ENCODE measurements around the gene ITPR2.
A peak's percentile ranks its signal among the peaks of the same experiment; 100 is the strongest.
"Not testable (repeated sequence)": the region's sequence is repeated elsewhere in the genome, so short reads cannot be mapped to it uniquely, and the experiment has no call there.

The ITPR2 gene

GRCh38 chr12:26790645-26790994, 42.4 kb downstream of the ITPR2 start:
- no peak overlapping the region for H3K27ac Mint-ChIP-seq
- H3K9me3 Mint-ChIP-seq: no peaks in the 10 kb centered on the region
- peaks cover 28% of the 10 kb centered on the region for H3K4me1 Mint-ChIP-seq
- DNase-seq (no peak), ATAC-seq (no peak)
- H3K4me3 Mint-ChIP-seq: no peak overlapping the region
- H3K27me3 Mint-ChIP-seq: no peaks in the 10 kb centered on the region

GRCh38 chr12:26789731-26790644, 43.0 kb downstream of the ITPR2 start:
- H3K27ac Mint-ChIP-seq: no peak overlapping the region
- peaks cover 28% of the 10 kb centered on the region for H3K4me1 Mint-ChIP-seq
- H3K4me3 Mint-ChIP-seq: no peak overlapping the region
- H3K27me3 Mint-ChIP-seq: no peaks in the 10 kb centered on the region
- ATAC-seq: no peak
- no peak for DNase-seq
- no peaks in the 10 kb centered on the region for H3K9me3 Mint-ChIP-seq

DNA sequence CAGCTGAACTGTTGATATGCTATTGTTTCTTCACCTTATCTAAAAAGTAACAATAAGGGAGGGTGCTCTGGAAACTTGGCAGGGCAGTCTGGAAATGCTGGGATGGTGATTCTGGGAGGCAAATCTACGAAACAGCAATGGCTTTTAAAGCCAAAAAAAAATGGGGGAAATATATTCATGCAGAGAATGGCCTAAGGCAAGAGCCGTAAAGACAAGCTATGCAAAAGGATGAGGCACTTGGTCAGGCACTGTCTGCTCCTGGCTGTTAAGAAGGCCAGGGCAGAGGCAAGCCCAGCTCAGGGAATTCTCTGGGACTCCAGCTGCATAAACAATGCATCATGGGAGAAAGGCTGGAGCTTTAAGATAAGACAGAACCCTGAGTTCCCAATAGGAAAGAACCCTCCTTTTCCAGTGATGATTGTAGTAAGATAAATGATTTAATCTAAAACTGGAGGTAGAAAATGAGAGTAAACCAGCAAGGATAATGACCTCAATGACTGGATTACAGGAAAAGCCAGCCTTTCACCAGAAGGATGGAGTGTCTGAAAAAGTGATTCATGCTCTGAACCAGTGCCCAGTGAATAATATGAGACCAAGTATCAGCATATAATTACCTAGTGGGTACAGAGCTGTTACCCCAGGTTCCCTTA, 46.0 kb downstream of the ITPR2 start:
- ATAC-seq: no peak
- Mint-ChIP-seq H3K27me3 (no peaks in the 10 kb centered on the region), H3K4me3 (no peak overlapping the region), H3K9me3 (no peaks in the 10 kb centered on the region), H3K4me1 (peaks cover 26% of the 10 kb centered on the region), H3K27ac (peak overlapping the region in 1 of 2 donors; percentile 22)
- DNase-seq: no peak

DNA sequence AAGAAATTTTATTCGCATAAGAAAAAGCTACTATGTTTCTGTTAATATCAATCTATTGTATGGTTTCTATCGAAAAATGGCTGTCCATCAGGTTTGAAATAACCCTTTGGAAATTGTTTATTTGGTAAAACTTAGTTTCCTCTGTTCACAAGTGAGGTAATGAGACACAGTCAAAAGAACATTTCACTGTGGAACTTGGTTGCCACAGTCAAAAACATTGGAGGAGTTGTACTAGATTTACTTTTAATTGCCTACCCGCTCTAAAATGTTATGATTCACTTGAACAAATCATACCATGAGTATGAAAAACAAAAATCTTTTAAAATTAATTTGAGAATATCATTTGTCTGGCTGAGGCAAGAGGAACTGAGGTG, 46.5 kb downstream of the ITPR2 start:
- Mint-ChIP-seq H3K9me3 (no peaks in the 10 kb centered on the region), H3K4me1 (peaks cover 21% of the 10 kb centered on the region), H3K27ac (peak overlapping the region in 1 of 2 donors; percentile 85), H3K4me3 (no peak overlapping the region), H3K27me3 (no peaks in the 10 kb centered on the region)
- DNase-seq: no peak
- no peak for ATAC-seq

DNA sequence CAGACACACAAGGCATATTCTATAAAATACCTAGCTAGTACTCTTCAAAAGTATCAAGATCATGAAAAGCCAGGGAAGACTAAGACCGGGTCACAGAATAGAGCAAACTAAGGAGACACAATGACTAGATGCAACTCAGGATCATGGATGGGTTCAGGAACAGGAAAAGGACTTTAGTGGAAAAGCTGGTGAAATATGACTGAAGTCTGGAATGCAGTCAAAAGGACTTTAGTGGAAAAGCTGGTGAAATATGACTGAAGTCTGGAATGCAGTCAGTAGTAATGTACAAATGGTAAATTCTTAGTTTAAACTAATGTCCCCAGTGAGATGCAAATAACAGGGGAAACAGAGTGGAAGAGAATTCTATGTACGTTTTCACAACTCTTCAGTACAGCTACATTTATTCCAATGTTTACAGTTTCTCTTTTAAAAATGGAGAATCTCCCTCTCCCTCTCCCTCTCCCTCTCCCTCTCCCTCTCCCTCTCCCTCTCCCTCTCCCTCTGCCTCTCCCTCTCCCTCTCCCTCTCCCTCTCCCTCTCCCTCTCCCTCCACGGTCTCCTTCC, 49.1 kb downstream of the ITPR2 start:
- not testable (repeated sequence) for DNase-seq, H3K4me1 Mint-ChIP-seq, ATAC-seq, H3K4me3 Mint-ChIP-seq, H3K27me3 Mint-ChIP-seq
- peaks cover 0 to 10% of the 10 kb centered on the region in 2 donors for H3K9me3 Mint-ChIP-seq
- H3K27ac Mint-ChIP-seq: peak overlapping the region in 1 of 2 donors; percentile 35

GRCh38 chr12:26783131-26783526, 49.9 kb downstream of the ITPR2 start:
- H3K9me3 Mint-ChIP-seq: peaks cover 4 to 18% of the 10 kb centered on the region in 2 donors
- H3K4me1 Mint-ChIP-seq: no peaks in the 10 kb centered on the region
- no peak overlapping the region for H3K4me3 Mint-ChIP-seq
- no peak overlapping the region for H3K27ac Mint-ChIP-seq
- DNase-seq: no peak
- H3K27me3 Mint-ChIP-seq: no peaks in the 10 kb centered on the region
- ATAC-seq: no peak

DNA sequence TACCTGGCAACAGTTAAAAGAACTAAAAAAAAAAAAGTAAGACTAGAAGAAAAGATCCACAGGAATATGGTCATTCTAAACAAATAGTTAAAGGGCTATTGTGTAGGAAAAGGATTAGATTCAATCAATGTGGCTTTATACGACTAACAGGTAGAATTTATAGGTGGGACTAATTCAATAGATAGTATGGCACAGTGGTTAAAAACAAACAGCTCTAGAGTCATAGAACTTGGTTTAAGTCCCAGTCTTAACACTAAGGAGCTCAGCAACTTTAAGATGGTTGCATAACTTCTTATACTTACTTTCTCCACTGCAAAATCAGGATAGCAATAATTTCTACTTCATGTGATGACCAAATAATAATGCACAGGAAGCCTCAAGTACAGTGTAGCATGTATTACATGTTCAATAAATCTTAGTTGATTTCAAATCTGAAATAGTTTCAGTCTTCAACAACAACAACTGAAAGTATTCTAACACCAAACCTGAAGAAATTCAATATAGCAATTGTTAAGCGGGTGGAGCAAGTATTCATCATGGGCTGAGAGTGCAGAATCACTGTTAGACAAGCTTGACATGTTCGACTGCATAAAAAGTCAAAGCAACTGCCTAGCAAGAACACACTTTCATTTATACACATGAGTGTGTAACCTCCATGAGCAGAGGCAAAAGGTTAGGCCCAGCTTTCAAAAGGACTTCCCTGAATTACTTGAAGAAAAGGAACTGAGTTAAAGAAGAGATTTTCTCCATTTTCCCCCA, 50.4 kb downstream of the ITPR2 start:
- Mint-ChIP-seq H3K27me3 (no peaks in the 10 kb centered on the region), H3K9me3 (peaks cover 4 to 20% of the 10 kb centered on the region in 2 donors), H3K4me1 (no peaks in the 10 kb centered on the region), H3K27ac (no peak overlapping the region), H3K4me3 (no peak overlapping the region)
- ATAC-seq (no peak), DNase-seq (no peak)

DNA sequence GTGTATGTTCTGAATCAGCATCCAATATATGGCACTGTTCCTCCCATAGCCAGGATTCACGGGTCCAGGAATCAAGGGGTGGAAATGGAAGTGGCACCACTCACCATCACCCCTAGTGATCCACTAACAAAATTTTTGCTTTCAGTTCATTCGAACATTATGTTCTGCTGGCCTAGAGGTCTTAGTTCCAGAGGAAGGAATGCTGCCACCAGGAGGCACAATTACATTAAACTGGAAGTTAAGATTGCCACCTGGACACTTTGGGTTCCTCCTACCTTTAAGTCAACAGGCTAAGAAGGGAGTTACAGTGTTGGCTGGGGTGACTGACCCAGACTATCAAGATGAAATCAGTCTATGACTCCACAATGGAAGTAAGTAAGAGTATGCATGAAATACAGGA, 52.3 kb downstream of the ITPR2 start:
- not testable (repeated sequence) for H3K27ac Mint-ChIP-seq, H3K27me3 Mint-ChIP-seq, ATAC-seq, DNase-seq, H3K4me1 Mint-ChIP-seq, H3K4me3 Mint-ChIP-seq
- H3K9me3 Mint-ChIP-seq: peaks cover 13 to 36% of the 10 kb centered on the region in 2 donors

DNA sequence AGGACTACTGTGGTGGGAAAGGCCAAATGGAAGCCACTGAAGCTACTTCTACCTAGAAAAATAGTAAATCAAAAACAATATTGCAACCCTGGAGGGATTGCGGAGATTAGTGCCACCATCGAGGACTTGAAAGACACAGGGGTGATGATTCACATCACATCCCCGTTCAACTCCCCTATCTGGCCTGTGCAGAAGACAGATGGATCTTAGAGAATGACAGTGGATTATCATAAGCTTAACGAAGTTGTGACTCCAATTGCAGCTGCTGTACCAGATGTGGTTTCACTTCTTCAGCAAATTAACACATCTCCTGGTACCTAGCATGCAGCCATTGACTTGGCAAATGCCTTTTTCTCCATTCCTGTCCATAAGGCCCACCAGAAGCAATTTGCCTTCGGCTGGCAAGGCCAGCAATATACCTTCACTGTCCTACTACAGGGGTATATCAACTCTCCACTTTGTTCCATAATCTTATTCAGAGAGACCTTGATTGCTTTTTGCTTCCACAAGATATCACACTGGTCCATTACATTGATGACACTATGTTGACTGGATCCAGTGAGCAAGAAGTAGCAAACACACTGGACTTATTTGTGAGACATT, 54.7 kb downstream of the ITPR2 start:
- H3K4me1 Mint-ChIP-seq, H3K27ac Mint-ChIP-seq, H3K4me3 Mint-ChIP-seq, DNase-seq, ATAC-seq, H3K27me3 Mint-ChIP-seq: not testable (repeated sequence)
- peaks cover 13 to 36% of the 10 kb centered on the region in 2 donors for H3K9me3 Mint-ChIP-seq

DNA sequence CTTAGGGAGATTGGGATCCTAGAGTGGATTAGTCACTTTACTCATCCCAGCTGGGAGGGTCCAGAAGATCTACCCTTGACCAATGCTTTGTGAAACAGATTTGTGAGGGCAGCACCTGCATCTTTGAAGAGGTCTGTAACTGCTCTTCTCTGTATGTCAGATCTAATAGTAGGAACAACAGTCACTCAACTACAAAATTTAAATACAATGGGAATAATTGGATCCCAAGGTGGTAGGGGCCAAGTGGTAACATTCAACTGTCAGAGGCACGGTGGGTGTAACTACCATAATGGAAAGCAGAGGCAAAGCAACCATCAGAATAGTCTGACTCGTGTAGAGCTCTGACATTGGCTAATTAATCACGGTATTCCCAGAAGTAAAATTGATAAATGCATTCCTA, 55.8 kb downstream of the ITPR2 start:
- ATAC-seq (no peak), DNase-seq (no peak)
- Mint-ChIP-seq H3K9me3 (peaks cover 13 to 36% of the 10 kb centered on the region in 2 donors), H3K4me1 (no peaks in the 10 kb centered on the region), H3K4me3 (no peak overlapping the region), H3K27me3 (no peaks in the 10 kb centered on the region), H3K27ac (no peak overlapping the region)

DNA sequence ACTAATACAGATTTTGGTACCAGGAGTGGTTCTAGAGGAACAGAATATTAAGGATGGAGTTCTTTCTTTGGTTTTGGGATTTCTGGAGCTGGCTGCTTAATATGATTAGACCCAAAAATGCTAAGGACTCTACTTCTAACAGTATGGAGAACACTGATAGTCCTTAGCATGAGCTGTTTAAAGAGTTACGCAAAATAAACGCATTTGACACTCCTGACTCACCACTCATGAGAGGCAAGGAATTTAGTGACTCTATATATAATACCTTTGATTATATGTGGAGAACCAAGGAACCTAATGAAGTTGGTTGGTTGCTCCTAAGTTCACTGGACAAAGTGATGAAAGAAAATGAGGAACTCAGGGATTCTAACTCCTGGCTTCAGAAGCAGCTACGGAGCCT, 57.0 kb downstream of the ITPR2 start:
- H3K4me3 Mint-ChIP-seq, DNase-seq, ATAC-seq, H3K27ac Mint-ChIP-seq, H3K4me1 Mint-ChIP-seq, H3K27me3 Mint-ChIP-seq: not testable (repeated sequence)
- peaks cover 13 to 36% of the 10 kb centered on the region in 2 donors for H3K9me3 Mint-ChIP-seq

DNA sequence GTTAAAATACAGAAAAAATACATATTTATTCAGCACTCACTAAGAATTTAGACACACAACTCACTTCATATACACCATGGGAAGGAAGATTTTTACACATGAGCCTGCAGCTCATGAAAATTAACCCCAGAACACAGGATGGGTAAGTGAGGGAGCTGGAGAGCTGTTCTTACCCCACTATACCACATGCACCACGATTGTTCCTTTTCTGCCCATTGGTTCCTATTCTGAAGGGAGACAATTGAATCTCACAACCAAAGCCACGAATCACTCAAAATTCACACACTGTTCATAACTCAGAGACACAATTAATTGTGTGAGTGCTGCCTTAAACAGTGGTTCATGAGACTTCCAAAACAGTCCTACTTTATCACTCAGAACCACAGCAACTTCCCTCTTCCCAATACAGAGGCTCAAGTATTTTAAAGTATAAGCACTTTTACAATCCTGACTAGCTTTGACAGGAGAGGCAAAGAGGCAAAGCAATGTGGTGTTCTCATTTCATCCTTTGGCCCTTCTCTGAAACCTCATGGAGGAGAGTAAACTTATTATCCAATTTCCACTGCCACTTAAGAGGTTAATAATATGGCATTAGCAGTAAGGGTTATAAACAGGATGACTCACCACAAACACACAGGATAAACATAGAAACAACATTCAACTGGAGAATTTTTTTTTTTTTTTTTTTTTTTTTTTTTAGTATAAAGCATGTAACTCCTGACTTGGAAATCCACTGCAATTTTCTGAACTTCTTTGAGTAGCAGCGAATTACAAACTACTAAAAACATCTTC, 59.5 kb downstream of the ITPR2 start:
- H3K27ac Mint-ChIP-seq: no peak overlapping the region
- no peak overlapping the region for H3K4me3 Mint-ChIP-seq

DNA sequence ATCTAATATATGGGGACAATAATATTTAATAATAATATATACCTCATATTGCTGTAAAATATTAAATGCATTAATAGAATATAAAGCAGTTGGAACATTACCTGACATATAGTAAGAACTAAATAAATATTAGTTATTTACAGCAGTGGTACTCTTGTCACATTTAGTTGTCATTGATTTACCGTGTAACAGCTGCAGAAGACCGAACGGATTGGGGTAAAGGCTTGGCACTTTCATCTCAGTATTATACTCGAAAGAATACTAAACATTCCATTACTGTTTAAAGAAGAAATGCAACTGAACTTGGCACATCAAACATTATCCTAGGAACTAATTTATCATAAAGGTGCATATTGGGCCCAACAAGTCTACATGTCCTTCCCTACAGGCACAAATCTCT, 61.1 kb downstream of the ITPR2 start:
- Mint-ChIP-seq H3K27me3 (no peaks in the 10 kb centered on the region), H3K9me3 (peaks cover 9 to 10% of the 10 kb centered on the region in 2 donors), H3K4me1 (peaks cover 23% of the 10 kb centered on the region), H3K27ac (no peak overlapping the region), H3K4me3 (no peak overlapping the region)
- ATAC-seq (no peak), DNase-seq (no peak)

More for the DNA sequence above, 59.5 kb downstream of the ITPR2 start:
- H3K9me3 Mint-ChIP-seq: peaks cover 16 to 22% of the 10 kb centered on the region in 2 donors
- H3K27me3 Mint-ChIP-seq: no peaks in the 10 kb centered on the region
- DNase-seq (no peak), ATAC-seq (no peak)
- peaks cover 17% of the 10 kb centered on the region for H3K4me1 Mint-ChIP-seq

DNA sequence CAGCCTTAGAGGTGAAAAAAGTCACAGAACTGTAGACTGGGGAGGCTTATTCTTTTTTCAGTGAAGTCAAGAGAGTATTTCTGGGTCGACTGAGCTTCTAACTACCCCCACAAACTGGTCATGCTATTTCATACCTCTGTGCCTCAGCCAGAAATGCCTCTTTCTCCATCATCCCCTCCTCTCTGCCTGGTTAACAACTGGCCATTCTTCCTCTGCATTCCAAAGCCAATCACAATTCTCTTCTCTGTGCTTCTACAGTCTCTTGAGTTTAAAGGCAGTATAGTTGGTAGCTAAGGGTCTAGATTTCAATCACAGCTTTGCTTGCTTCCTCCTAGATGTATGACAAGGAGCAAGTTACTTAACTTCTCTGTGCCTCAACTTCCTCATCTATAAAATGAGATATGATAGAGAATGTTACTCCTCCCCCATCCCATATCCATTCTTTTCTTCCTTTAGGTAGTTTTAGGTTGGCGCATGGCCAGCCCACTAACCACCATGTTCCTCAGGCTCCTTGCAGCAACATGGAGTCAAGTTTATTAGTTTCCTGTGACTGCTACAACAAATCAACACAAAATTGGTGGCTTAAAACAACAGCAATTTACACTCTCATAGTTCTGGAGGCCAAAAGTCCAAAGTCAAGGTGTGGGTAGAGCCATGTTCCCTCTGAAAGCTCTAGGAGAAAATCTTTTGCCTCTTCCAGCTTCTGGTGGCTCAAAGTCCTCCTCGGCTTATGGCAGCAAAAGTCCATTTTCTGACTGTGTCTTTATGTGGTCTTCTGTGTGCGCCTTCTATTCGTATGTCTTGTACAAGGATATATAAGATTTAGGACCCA, 62.5 kb downstream of the ITPR2 start:
- no peaks in the 10 kb centered on the region for H3K27me3 Mint-ChIP-seq
- peak overlapping the region in 1 of 2 donors; percentile 13 for H3K27ac Mint-ChIP-seq
- peaks cover 0 to 6% of the 10 kb centered on the region in 2 donors for H3K9me3 Mint-ChIP-seq
- ATAC-seq: no peak
- H3K4me1 Mint-ChIP-seq: peaks cover 28% of the 10 kb centered on the region
- DNase-seq: no peak
- no peak overlapping the region for H3K4me3 Mint-ChIP-seq

Data from stimulated activated naive CD8-positive, alpha-beta T cell treated with anti-CD3 and anti-CD28 coated beads, Interleukin-15, amount 100 ng/mL, for 72 hours (primary cell).